GM21423 (cell line): ENCODE results near the gene TMEFF2.

Experiments
- ATAC-seq: cut with Tn5 transposase; IDR thresholded peaks from one replicate; pipeline ENCODE4 v1.9.1; 2021; ENCODE audit warnings: mild to moderate bottlenecking, moderate library complexity; ENCODE audit not compliant: unreplicated experiment

Gene TMEFF2

DNA sequence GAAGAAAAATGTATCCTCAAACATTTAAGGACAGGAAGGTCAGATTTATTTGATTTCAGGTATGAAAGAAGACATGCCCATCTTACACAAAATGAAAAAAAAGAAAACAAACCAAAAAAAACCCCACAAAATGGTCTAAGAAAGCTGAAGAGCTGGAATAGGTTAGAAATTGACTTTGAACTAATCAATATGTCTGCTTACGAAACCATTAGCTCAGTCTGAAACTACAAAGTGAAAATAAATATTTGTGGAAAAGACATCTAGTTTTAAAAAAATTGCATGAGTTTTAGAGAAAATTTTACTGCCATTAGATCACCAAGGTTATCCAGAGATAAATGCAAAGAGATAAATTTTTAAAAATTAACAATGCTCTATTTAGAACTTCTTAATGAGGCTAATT lies 125.3 kb downstream of the TMEFF2 start:
- ATAC-seq = no peak

GRCh38 chr2:192068966-192069365 lies 125.8 kb downstream of the TMEFF2 start:
- no peak for ATAC-seq

DNA sequence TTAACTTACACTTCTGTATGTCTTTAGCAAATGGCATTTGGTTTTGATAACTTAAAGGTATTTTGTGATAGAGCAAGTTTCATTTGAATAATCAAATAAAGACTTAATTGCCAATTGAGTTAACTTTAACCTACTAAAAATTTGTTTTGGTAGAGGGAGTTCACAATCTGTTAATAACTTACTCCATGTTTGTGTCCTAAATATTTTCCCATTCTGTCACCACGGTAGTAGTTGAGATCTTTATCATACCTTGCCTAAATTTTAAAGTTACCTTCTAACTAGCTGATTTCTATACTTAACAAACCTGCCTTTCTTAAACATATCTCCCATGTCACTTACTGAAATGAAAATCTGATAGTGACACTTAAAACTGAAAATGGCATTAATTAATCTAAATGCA lies 127.1 kb downstream of the TMEFF2 start:
- no peak for ATAC-seq

GRCh38 chr2:192064459-192064858 lies 130.3 kb downstream of the TMEFF2 start:
- no peak for ATAC-seq

- no peak for ATAC-seq
Measured at GRCh38 chr2:192060161-192060560, 134.6 kb downstream of the TMEFF2 start.

- ATAC-seq = no peak
Measured at GRCh38 chr2:192059266-192059665, 135.5 kb downstream of the TMEFF2 start.

GRCh38 chr2:192053921-192054320 lies 140.8 kb downstream of the TMEFF2 start:
- no peak for ATAC-seq

- no peak for ATAC-seq
Measured at GRCh38 chr2:192051533-192051932, 143.2 kb downstream of the TMEFF2 start.

DNA sequence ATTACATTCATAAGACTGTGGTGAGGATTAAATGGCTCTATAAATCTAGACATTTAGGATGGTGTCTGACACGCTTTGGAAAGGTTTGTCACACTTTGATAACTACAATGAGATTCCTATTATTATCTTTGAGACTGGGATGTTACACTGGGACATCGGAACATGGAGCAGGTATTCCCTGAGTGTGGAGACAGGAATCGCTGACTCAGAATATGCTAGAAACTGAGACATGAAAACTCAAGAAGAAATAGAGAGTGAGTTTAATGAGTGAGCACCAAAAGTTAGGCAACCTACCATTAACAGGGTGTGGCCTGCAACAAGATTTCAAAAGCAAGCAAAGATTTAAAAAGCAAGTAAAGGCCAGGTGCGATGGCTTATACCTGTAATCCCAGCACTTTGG lies 145.4 kb downstream of the TMEFF2 start:
- ATAC-seq = no peak

DNA sequence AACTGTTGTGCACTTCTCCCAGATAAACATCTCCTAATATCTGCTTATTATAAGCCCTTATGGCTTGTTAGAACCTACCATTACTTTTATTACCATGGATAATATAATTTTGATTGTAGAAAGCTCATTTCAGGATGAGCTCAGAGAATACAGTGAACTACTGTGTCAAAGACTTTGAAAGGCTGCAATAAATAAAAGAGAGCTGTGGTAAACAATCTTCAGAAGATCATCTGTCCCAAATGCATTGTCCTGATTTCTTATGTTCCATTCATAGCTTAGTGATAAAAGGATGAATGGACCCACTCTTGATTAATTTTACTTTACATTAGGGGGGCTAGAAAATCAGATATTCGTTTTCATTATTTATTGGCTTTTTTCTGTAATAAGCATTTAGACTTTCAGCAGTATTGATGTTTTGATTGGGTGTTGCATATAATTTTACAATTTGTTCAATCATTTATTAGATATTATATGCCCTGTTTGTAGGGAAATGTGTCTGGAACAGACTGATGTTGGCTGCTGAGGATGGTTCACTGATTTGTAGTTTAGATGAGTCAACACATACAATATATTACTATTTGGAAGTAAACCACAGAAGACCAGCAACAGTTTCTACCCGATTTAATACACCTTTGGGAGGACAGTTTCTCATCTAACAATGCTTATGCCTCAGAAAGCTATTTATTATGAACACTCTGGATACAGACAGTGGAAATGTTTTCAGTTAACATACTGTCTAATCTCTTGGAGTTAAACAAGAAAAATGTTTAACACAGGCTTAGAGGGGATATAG lies 147.2 kb downstream of the TMEFF2 start:
- no peak for ATAC-seq

DNA sequence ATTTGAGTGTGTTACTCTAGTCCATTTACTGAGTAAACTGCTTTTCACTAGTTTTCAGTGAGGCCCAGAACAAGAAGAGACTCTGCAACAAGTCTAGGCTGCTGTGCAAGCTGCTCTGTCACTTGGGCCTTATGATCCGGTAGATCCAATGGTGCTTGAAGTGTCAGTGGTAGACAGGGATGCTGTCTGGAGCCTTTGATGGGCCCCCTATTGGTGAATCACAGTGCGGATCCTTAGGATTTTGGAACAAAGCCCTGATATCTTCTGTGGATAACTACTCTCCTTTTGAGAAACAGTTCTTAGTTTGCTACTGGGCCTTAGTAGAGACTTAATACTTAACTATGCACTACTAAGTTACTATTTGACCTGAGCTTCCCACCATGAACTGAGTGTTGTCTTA lies 150.2 kb downstream of the TMEFF2 start:
- ATAC-seq = no peak

DNA sequence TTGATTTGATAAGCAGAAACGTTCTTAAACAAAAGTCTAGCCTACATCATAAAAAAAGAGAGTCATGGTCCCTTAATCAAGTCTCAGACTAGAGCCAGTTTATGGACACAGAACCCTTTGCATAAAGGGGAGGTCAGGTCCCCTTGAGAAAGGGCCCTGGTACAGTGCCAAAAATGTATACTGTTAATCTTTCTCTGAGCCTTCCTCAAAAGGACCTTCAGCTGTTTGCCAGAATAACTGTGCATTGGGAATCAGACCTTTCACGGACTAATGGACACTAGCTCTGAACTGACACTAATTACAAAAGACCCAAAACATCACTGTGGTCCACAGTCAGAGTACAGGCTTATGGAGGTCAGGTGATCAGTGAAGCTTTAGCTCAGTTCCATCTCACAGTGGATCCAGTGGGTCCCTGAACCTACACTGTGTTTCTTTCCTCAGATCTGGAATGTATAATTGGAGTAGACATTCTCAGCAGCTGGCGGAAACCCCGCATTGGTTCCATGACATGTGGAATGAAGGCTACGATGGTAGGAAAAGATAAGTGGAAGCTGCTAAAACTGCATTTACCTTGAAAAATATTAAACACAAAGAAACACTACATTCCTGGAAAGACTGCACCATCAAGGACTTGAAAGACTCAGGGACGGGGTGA lies 151.4 kb downstream of the TMEFF2 start:
- no peak for ATAC-seq

GRCh38 chr2:192042126-192042525 lies 152.6 kb downstream of the TMEFF2 start:
- no peak for ATAC-seq

GRCh38 chr2:192038110-192038509 lies 156.6 kb downstream of the TMEFF2 start:
- ATAC-seq = no peak

- no peak for ATAC-seq
Measured at GRCh38 chr2:192035731-192036442, 158.8 kb downstream of the TMEFF2 start.

DNA sequence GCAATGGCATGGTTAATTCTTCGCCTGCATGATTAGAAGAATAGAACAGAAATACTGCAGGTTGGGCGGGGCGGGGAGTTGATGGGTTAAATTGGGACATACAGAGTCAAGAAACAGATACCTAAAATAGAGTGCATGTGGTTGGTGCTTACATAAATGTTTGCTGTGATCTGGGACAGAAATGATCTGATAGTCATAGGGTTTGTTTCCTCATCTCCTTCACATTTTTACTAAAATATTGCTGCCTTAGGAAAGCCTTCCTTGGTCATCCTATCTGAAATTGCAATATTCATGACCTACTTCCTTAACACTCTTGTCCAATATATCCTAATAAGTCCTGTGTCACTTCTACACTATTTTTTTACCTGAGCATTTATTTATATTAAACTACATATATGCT lies 163.9 kb downstream of the TMEFF2 start:
- no peak for ATAC-seq

- no peak for ATAC-seq
Measured at GRCh38 chr2:192030289-192030688, 164.4 kb downstream of the TMEFF2 start.

GRCh38 chr2:192029089-192029488 lies 165.6 kb downstream of the TMEFF2 start:
- ATAC-seq = peak; percentile 73

- ATAC-seq = no peak
Measured at GRCh38 chr2:192026825-192027120, 168.0 kb downstream of the TMEFF2 start.

DNA sequence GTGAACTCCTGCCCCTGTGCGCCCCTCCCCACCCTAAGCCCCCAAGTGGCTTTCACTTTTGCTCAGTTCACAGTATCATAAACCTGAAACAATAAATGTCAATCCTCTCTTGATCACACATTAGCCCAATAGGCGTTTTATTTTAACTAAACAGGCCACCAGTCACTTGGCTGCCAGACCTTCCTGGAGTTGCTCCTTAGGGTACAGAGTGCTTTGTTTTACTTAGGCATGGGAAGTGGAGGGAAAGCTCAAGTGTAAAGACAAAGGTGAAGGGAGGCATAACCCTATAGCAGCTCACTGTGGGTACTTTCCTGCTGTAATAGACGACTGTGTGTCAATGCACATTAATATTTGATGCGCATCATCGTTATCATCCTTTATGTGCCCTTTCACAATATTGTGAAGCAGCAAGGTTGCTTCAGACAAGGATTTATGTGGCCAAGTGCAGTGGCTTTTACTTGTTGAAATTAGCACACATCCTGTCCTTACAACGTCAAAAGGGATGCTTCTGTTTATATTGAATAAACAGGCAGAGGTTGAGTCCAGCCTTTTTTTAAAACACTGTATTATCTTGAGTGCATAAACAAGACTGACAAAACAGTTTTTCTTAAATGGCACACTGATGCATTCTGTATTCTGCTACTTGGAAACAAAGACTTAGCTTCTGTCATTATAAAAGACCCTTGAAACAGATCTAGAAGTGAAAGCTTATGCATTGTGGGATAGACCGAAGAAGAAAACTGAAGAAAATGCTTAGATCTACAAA lies 168.5 kb downstream of the TMEFF2 start:
- ATAC-seq = no peak

DNA sequence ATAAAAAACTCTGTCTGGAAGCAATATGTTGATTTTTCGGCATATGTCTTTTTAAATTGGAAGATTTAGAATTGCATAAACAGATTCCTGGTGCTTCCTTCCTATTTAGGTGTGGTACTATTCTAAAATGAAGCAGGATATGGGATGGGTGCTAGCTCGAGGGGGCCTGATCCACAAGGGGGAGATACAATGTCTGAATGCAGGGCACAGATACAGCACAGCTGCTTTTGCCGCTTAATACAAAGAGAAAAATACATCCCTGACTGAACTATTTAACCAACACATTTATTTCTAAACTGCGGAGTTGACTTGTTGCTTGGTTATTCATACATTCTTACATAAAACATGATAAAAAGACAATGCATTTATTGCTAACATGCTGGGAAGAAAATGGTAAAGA lies 169.1 kb downstream of the TMEFF2 start:
- no peak for ATAC-seq
